HG03558 (cell line): Measurements from ENCODE around the gene ORM1.

ENCODE experiments used
- ATAC-seq: cut with Tn5 transposase; IDR thresholded peaks from one replicate; pipeline ENCODE4 v1.9.1; 2021; ENCODE audit warnings: moderate number of reproducible peaks; ENCODE audit not compliant: unreplicated experiment; ENCODE audit errors: extremely low read depth

ORM1 gene

DNA sequence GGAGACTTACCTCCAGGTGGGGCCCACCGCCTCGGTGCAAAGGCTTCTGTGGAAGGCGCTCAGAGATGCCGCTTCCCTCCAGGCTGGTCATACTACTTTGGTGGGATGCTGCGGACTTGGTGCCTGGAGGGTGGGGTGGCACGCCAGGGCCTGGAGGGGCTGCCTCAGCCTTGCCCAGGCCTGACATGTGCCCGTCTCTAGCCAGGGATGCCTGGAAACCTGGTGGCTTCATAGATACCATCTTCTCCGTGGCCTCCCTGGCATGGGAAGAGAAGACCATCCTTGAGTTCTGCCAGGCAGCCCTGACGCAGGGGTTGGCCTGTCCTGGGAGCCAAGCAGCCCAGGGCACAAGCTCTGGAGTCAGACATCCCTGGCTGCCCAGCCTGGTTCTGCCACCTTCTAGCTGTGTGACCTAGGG is 35.0 kb downstream of the ORM1 start:
- no peak for ATAC-seq

DNA sequence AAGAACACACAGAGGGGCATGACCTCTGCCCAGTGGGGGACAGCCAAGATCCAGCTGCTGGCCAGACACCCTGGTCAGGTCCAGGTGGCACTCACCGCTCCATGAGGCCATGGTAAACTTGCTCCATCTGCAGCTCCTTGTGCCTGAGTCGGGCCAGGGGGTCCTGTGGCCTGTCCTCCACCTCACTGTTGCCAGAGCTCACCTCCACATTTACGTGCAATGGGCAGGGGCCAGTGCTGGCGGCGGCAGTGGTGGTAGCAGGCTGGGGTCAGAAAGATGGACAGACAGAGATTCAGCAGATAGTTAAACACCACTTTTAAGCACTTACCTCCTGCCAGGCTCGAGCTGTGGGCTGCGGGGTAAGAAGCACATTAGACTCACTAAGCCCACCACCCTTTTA is 36.9 kb downstream of the ORM1 start:
- no peak for ATAC-seq

GRCh38 chr9:114361542-114361941 is 38.6 kb downstream of the ORM1 start:
- no peak for ATAC-seq

- no peak for ATAC-seq
These were observed 39.5 kb downstream of the ORM1 start for GRCh38 chr9:114362394-114362793.

DNA sequence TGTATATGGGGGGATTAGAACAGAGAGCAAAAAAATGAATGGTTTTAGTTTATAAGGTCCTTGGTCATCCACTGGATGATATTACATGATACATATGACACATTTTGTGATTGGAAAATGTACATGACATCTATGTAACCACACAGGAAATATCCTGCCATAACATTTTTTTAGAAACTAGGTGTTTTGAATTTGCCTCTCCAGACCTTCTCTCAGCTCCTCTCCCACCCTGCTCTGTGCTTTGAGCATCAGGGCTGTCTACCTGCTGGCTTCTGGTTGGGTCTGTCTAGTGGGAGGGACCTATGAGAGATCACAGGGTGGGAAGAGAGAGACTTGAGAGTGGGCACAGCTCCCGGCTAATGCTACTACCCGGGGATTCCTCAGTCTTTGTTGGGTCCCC is 40.5 kb downstream of the ORM1 start:
- no peak for ATAC-seq

- no peak for ATAC-seq
These were observed 41.5 kb downstream of the ORM1 start for GRCh38 chr9:114364134-114365041.

DNA sequence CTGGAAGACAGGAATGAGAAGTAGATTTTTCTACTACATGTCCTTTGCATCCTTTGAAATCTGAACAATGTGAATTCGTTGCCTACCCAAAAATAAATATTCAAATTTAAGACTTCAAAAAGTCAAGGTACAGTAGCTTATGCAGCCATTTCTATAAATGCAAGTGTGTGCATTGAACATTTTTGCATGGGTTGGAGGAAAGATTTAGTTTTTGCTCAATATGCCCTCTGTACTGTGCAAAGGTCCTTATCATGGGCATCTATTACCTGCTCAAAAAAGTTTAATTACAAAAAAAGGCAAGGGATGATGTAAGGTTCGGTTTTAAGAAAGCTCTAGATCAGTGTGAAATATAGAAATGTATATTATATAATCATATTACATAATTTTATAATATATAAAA is 42.3 kb downstream of the ORM1 start:
- ATAC-seq, result no peak

DNA sequence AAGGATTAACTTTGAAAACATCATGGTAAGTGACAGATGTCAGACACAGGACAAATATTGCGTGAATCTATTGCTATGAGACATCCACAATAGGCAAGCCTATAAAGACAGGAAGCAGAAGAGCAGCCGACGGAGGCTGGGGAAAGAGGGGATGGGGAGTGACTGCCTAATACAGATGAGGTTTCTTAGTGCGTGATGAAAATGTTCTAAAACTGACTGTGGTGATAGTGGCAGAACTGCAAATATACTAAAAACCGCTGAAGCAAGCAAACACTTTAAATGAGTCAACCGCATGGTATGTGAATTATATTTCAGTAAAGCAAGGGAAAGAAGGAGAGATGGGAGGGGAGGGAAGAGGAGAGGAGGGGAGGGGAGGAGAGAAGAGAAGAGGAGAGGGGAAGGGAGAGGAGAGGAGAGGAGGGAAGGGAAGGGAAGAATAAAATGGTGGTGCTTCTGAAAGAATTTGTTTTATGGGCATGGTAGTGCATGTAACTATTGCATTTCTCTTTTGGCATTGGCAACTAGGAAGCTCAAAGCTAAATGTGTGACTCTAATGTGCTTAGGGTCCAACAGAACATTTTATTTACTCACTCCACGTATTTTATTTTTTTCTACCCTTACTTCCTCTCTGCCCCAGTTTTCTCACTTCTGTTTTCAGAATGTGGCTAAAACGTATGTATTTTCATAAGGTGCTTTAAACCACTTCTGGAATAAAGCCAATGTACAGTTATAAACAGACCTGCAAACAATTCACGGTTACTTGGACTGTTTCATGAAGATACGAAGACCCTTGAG is 43.6 kb downstream of the ORM1 start:
- ATAC-seq, result no peak

GRCh38 chr9:114367366-114367765 is 44.5 kb downstream of the ORM1 start:
- no peak for ATAC-seq

- no peak for ATAC-seq
These were observed 45.1 kb downstream of the ORM1 start for GRCh38 chr9:114367772-114368569.

GRCh38 chr9:114369216-114370130 is 46.6 kb downstream of the ORM1 start:
- no peak for ATAC-seq

GRCh38 chr9:114370251-114370967 is 47.5 kb downstream of the ORM1 start:
- no peak for ATAC-seq

GRCh38 chr9:114370968-114371320 is 48.0 kb downstream of the ORM1 start:
- ATAC-seq, result no peak

DNA sequence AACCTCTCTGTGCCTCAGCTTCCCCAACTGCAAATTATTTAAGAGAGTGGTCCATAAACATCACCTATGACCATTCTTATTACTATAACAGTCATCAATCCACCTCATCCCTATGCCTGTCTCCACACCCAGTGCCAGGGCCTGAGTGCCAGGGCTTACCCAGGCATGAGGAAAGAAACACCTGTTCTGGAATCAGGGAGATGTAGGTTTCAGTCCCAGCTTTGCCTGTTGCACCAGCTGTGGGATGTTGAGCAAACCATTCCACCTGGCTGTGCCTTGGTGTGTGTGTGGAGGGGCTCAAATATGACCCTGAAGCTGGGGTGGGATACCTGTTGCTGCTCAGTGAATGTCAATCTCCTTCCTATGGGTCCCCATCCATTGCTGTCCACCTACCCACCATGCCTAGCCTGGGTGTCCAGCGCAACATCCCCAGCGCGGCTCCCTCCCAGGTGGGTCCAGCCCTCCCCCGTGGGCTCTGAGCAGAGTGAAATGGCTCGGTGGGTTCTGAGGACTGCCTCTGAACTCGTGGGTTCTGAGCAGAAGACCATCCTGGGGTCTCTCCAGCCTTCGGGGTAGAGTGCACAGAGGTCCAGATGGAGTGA is 48.5 kb downstream of the ORM1 start:
- ATAC-seq, result no peak

- no peak for ATAC-seq
These were observed 49.3 kb downstream of the ORM1 start for GRCh38 chr9:114371973-114372917.

GRCh38 chr9:114372921-114373448 is 50.1 kb downstream of the ORM1 start:
- ATAC-seq, result peak; percentile 90

DNA sequence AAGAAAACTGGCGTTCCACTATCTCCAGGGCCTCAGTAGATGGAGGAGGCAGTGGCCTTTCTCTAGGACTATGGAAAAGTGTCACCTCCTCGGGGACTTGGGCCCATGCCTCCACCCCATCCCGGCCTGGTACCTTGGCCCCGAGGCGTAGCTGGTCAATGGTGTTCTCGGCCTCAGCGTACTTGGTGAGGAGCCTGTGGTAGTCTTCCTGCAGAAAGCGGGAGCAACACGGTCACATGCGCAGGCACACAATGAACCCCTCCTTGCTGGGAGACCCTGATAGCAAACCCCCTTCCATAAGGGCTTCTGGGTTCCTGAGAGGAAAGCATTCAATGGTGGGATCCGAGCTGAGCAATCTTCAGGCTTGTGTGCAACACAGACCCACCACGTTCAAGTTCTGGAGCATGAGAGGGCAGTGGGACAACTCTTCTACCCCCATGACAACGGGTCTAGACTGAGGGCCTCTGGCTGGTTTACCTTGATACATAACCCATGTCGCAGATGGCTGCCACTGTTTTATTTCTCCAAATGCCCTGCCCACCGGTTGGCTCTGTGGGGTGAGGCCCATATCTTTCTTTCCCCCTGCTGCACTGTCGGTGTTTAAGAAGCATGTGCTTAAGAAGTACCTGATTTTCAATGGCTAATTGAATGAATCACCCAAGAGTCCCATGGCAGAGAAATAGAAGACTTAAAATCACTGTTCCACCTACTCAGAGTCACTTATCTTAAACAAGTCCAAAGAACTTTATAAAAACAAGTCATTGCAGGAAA is 51.2 kb downstream of the ORM1 start:
- no peak for ATAC-seq
